ENCODE results near the gene TUBGCP6. TPM values are rescaled to one million over a fixed set of nuclear protein-coding genes. Genes with fewer than 3 reads are reported as not detected.
A peak's percentile ranks its signal among the peaks of the same experiment; 100 is the strongest.

The TUBGCP6 gene
- total RNA-seq, 1 experiment from 2014 or later: 31.0 TPM

- no peaks in the 10 kb centered on the region for H3K27me3 ChIP-seq (replicated peaks; ENCODE audit: insufficient read depth, low read depth, low read length, poor library complexity)
- peak overlapping the region; percentile 54 for H3K27ac ChIP-seq (ENCODE audit: low read depth, low read length, poor library complexity, severe bottlenecking)
- peak overlapping the region; percentile 26 for H3K4me3 ChIP-seq (ENCODE audit: low read depth, low read length, poor library complexity, severe bottlenecking)
- CTCF ChIA-PET: no interaction called here
- no peaks in the 10 kb centered on the region for H3K9me3 ChIP-seq (ENCODE audit: low read depth, low read length, poor library complexity, severe bottlenecking)
- intact Hi-C loops (cut with micrococcal nuclease; ENCODE audit: unreplicated experiment): no loop called here
- H3K4me1 ChIP-seq (ENCODE audit: insufficient read depth, low read length, poor library complexity, severe bottlenecking): no peaks in the 10 kb centered on the region
- TF ChIP-seq, protein P1, sequence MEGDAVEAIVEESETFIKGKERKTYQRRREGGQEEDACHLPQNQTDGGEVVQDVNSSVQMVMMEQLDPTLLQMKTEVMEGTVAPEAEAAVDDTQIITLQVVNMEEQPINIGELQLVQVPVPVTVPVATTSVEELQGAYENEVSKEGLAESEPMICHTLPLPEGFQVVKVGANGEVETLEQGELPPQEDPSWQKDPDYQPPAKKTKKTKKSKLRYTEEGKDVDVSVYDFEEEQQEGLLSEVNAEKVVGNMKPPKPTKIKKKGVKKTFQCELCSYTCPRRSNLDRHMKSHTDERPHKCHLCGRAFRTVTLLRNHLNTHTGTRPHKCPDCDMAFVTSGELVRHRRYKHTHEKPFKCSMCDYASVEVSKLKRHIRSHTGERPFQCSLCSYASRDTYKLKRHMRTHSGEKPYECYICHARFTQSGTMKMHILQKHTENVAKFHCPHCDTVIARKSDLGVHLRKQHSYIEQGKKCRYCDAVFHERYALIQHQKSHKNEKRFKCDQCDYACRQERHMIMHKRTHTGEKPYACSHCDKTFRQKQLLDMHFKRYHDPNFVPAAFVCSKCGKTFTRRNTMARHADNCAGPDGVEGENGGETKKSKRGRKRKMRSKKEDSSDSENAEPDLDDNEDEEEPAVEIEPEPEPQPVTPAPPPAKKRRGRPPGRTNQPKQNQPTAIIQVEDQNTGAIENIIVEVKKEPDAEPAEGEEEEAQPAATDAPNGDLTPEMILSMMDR (conservative IDR thresholded peaks at IDR 0.05; ENCODE audit: low read depth, low read length): no peak
- no peak for TF ChIP-seq EZH2 (IDR thresholded peaks at IDR 0.05; ENCODE audit: borderline replicate concordance, low read depth, low read length, poor library complexity, severe bottlenecking)
- BruUV-seq (replicated peaks): no TSS peak
- no peak for DNase-seq (ENCODE audit: low spot score)
- peaks cover 34% of the 10 kb centered on the region for H3K36me3 ChIP-seq (ENCODE audit: insufficient read depth, low read length, poor library complexity, severe bottlenecking)
- POLR2A ChIA-PET (ENCODE audit: low non-redundant PET): no interaction called here
Measured at GRCh38 chr22:50190941-50191741, 53.7 kb downstream of the TUBGCP6 start.

GRCh38 chr22:50190182-50190940, 54.5 kb downstream of the TUBGCP6 start:
- no peaks in the 10 kb centered on the region for H3K9me3 ChIP-seq (ENCODE audit: low read depth, low read length, poor library complexity, severe bottlenecking)
- TF ChIP-seq, protein P1 (conservative IDR thresholded peaks at IDR 0.05; ENCODE audit: low read depth, low read length): peak; percentile 45
- TF ChIP-seq EZH2 (IDR thresholded peaks at IDR 0.05; ENCODE audit: borderline replicate concordance, low read depth, low read length, poor library complexity, severe bottlenecking): no peak
- BruUV-seq (replicated peaks): no TSS peak
- H3K4me1 ChIP-seq (ENCODE audit: insufficient read depth, low read length, poor library complexity, severe bottlenecking): no peaks in the 10 kb centered on the region
- H3K4me3 ChIP-seq (ENCODE audit: low read depth, low read length, poor library complexity, severe bottlenecking): peak overlapping the region; percentile 26
- peaks cover 31% of the 10 kb centered on the region for H3K36me3 ChIP-seq (ENCODE audit: insufficient read depth, low read length, poor library complexity, severe bottlenecking)
- intact Hi-C loops (cut with micrococcal nuclease; ENCODE audit: unreplicated experiment): no loop called here
- ChIA-PET CTCF (no interaction called here), POLR2A (ENCODE audit: low non-redundant PET) (no interaction called here)
- H3K27ac ChIP-seq (ENCODE audit: low read depth, low read length, poor library complexity, severe bottlenecking): peak overlapping the region; percentile 54
- DNase-seq (ENCODE audit: low spot score): peak; percentile 72
- H3K27me3 ChIP-seq (replicated peaks; ENCODE audit: insufficient read depth, low read depth, low read length, poor library complexity): no peaks in the 10 kb centered on the region

GRCh38 chr22:50189849-50190181, 55.0 kb downstream of the TUBGCP6 start:
- TF ChIP-seq, protein P1 (conservative IDR thresholded peaks at IDR 0.05; ENCODE audit: low read depth, low read length): no peak
- no peak for TF ChIP-seq EZH2 (IDR thresholded peaks at IDR 0.05; ENCODE audit: borderline replicate concordance, low read depth, low read length, poor library complexity, severe bottlenecking)
- POLR2A ChIA-PET (ENCODE audit: low non-redundant PET): no interaction called here

More at GRCh38 chr22:50189849-50190181, 55.0 kb downstream of the TUBGCP6 start:
- peak overlapping the region; percentile 26 for H3K4me3 ChIP-seq (ENCODE audit: low read depth, low read length, poor library complexity, severe bottlenecking)
- H3K27ac ChIP-seq (ENCODE audit: low read depth, low read length, poor library complexity, severe bottlenecking): peak overlapping the region; percentile 54
- CTCF ChIA-PET: no interaction called here
- no TSS peak for BruUV-seq (replicated peaks)
- no peaks in the 10 kb centered on the region for H3K9me3 ChIP-seq (ENCODE audit: low read depth, low read length, poor library complexity, severe bottlenecking)
- no peaks in the 10 kb centered on the region for H3K4me1 ChIP-seq (ENCODE audit: insufficient read depth, low read length, poor library complexity, severe bottlenecking)
- H3K36me3 ChIP-seq (ENCODE audit: insufficient read depth, low read length, poor library complexity, severe bottlenecking): peaks cover 27% of the 10 kb centered on the region
- H3K27me3 ChIP-seq (replicated peaks; ENCODE audit: insufficient read depth, low read depth, low read length, poor library complexity): no peaks in the 10 kb centered on the region
- intact Hi-C loops (cut with micrococcal nuclease; ENCODE audit: unreplicated experiment): no loop called here
- DNase-seq (ENCODE audit: low spot score): no peak

Measured in A673 (cell line).